Neural progenitor cell (in vitro differentiated cells): Measurements from ENCODE around the gene EPHA3. TPM values are rescaled to one million over a fixed set of nuclear protein-coding genes. Genes with fewer than 3 reads are reported as not detected.

Experiments used
- DNase-seq: peaks from one replicate; pipeline ENCODE4 v3.0.0-alpha.2; 2016; ENCODE audit warnings: low spot score
- H2AFZ ChIP-seq: fragments of 200-600 bp; sonication (generic); replicated peaks from 2 replicates; pipeline ENCODE4 v1.6.1; 2016; ENCODE audit warnings: antibody characterized with exemption
- H3F3A ChIP-seq: fragments of 200-600 bp; sonication (generic); 2 replicates; pipeline ENCODE4 v1.6.1; 2016; ENCODE audit warnings: antibody characterized with exemption, low read depth
- H3K27ac ChIP-seq: fragments of 200-600 bp; sonication (generic); 2 replicates; pipeline ENCODE4 v1.5.1; 2016; ENCODE audit warnings: mild to moderate bottlenecking
- H3K27me3 ChIP-seq: fragments of 200-600 bp; sonication (generic); 2 replicates; pipeline ENCODE4 v1.6.1; 2016; ENCODE audit warnings: mild to moderate bottlenecking, moderate library complexity
- H3K36me3 ChIP-seq: fragments of 200-600 bp; sonication (generic); 2 replicates; pipeline ENCODE4 v1.5.1; 2016
- H3K4me1 ChIP-seq: fragments of 200-600 bp; sonication (generic); 2 replicates; pipeline ENCODE4 v1.6.1; 2016; ENCODE audit warnings: mixed run types
- H3K4me2 ChIP-seq: fragments of 200-600 bp; sonication (generic); 2 replicates; pipeline ENCODE4 v1.6.1; 2016
- H3K4me3 ChIP-seq: fragments of 200-600 bp; sonication (generic); 2 replicates; pipeline ENCODE4 v1.5.1; 2016
- H3K79me2 ChIP-seq: fragments of 200-600 bp; sonication (generic); 2 replicates; pipeline ENCODE4 v1.6.1; 2016; ENCODE audit warnings: low read depth
- H3K9ac ChIP-seq: fragments of 200-600 bp; sonication (generic); 2 replicates; pipeline ENCODE4 v1.6.1; 2016
- H3K9me3 ChIP-seq: fragments of 200-600 bp; sonication (generic); 2 replicates; pipeline ENCODE4 v1.5.1; 2016; ENCODE audit warnings: low read depth
- H4K20me1 ChIP-seq: fragments of 200-600 bp; sonication (generic); 2 replicates; pipeline ENCODE4 v1.6.1; 2016; ENCODE audit warnings: low read depth
- H3K27ac Mint-ChIP-seq: 3 replicates; pipeline ENCODE4 v1.8.0; 2021; ENCODE audit warnings: mixed read lengths
- H3K27me3 Mint-ChIP-seq: 2 replicates; pipeline ENCODE4 v1.8.0; 2022; ENCODE audit warnings: low read depth, mild to moderate bottlenecking, inconsistent platforms, moderate library complexity, mixed read lengths; ENCODE audit not compliant: insufficient read depth
- H3K36me3 Mint-ChIP-seq: 3 replicates; pipeline ENCODE4 v1.8.0; 2021; ENCODE audit warnings: mixed read lengths
- H3K4me1 Mint-ChIP-seq: 3 replicates; pipeline ENCODE4 v1.8.0; 2021; ENCODE audit warnings: mixed read lengths
- H3K4me3 Mint-ChIP-seq: 3 replicates; pipeline ENCODE4 v1.8.0; 2021; ENCODE audit warnings: mild to moderate bottlenecking, moderate library complexity, mixed read lengths
- H3K9me3 Mint-ChIP-seq: 3 replicates; pipeline ENCODE4 v1.8.0; 2020; ENCODE audit warnings: mixed read lengths
- CTCF ChIP-seq: fragments of 200-600 bp; sonication (generic); IDR thresholded peaks from 2 replicates; pipeline ENCODE4 v1.5.1; 2017; ENCODE audit warnings: antibody characterized with exemption, mild to moderate bottlenecking
- EZH2 ChIP-seq: fragments of 200-600 bp; sonication (generic); IDR thresholded peaks from 2 replicates; pipeline ENCODE4 v1.6.1; 2017; ENCODE audit warnings: antibody characterized with exemption, mild to moderate bottlenecking, moderate library complexity
- EZH2phosphoT487 ChIP-seq: fragments of 200-600 bp; sonication (generic); IDR thresholded peaks from 2 replicates; pipeline ENCODE4 v1.6.1; 2017; ENCODE audit warnings: antibody characterized with exemption
- total RNA-seq: library from RNA; depleted of rRNA; stranded (reverse); fragments of >200 nt; gene quantifications from 2 replicates; pipeline ENCODE4 v1.2.3, GENCODE V29; 2015; ENCODE audit warnings: low replicate concordance

The EPHA3 gene
- total RNA-seq, 1 donor from 2014 or later, result 0.36 TPM

GRCh38 chr3:89227218-89227617 is 119.8 kb downstream of the EPHA3 start:
- Mint-ChIP-seq H3K4me1 (peaks cover 13% of the 10 kb centered on the region), H3K27ac (no peak overlapping the region), H3K27me3 (peaks cover 2% of the 10 kb centered on the region), H3K36me3 (no peaks in the 10 kb centered on the region), H3K9me3 (no peaks in the 10 kb centered on the region), H3K4me3 (no peak overlapping the region)
- H3K4me2 ChIP-seq, result no peak overlapping the region
- H3K9ac ChIP-seq, result no peak overlapping the region
- H3K27me3 ChIP-seq, result no peaks in the 10 kb centered on the region
- no peaks in the 10 kb centered on the region for H3K36me3 ChIP-seq
- no peaks in the 10 kb centered on the region for H3K79me2 ChIP-seq
- H3K9me3 ChIP-seq, result no peaks in the 10 kb centered on the region
- no peaks in the 10 kb centered on the region for H3K4me1 ChIP-seq
- TF ChIP-seq EZH2, result no peak
- no peak for TF ChIP-seq EZH2phosphoT487
- no peak for TF ChIP-seq CTCF
- no peak overlapping the region for H3K4me3 ChIP-seq
- no peak overlapping the region for H3K27ac ChIP-seq
- H2AFZ ChIP-seq, result no peak overlapping the region
- no peaks in the 10 kb centered on the region for H4K20me1 ChIP-seq
- DNase-seq, result no peak
- no peaks in the 10 kb centered on the region for H3F3A ChIP-seq

GRCh38 chr3:89227634-89228033 is 120.2 kb downstream of the EPHA3 start:
- Mint-ChIP-seq H3K36me3 (no peaks in the 10 kb centered on the region), H3K4me1 (peaks cover 15% of the 10 kb centered on the region), H3K27ac (no peak overlapping the region), H3K4me3 (no peak overlapping the region), H3K27me3 (peaks cover 2% of the 10 kb centered on the region), H3K9me3 (no peaks in the 10 kb centered on the region)
- no peak for TF ChIP-seq EZH2phosphoT487
- TF ChIP-seq EZH2, result no peak
- TF ChIP-seq CTCF, result no peak
- no peaks in the 10 kb centered on the region for H3K9me3 ChIP-seq
- no peaks in the 10 kb centered on the region for H4K20me1 ChIP-seq
- H3K27me3 ChIP-seq, result no peaks in the 10 kb centered on the region
- no peak overlapping the region for H3K27ac ChIP-seq
- no peak overlapping the region for H3K4me3 ChIP-seq
- no peaks in the 10 kb centered on the region for H3K36me3 ChIP-seq
- no peaks in the 10 kb centered on the region for H3F3A ChIP-seq
- no peak overlapping the region for H2AFZ ChIP-seq
- no peaks in the 10 kb centered on the region for H3K4me1 ChIP-seq
- H3K4me2 ChIP-seq, result no peak overlapping the region
- no peaks in the 10 kb centered on the region for H3K79me2 ChIP-seq
- no peak for DNase-seq
- no peak overlapping the region for H3K9ac ChIP-seq

- Histone ChIP-seq H4K20me1 (no peaks in the 10 kb centered on the region), H3K79me2 (no peaks in the 10 kb centered on the region), H3K36me3 (no peaks in the 10 kb centered on the region), H3K4me2 (no peak overlapping the region), H2AFZ (no peak overlapping the region), H3K27me3 (no peaks in the 10 kb centered on the region), H3K27ac (no peak overlapping the region), H3F3A (no peaks in the 10 kb centered on the region), H3K4me1 (no peaks in the 10 kb centered on the region), H3K9me3 (no peaks in the 10 kb centered on the region), H3K9ac (no peak overlapping the region), H3K4me3 (no peak overlapping the region)
- H3K4me3 Mint-ChIP-seq, result no peak overlapping the region
- no peak for DNase-seq
- H3K4me1 Mint-ChIP-seq, result peaks cover 21% of the 10 kb centered on the region
- no peak overlapping the region for H3K27ac Mint-ChIP-seq
- H3K9me3 Mint-ChIP-seq, result no peaks in the 10 kb centered on the region
- peaks cover 4% of the 10 kb centered on the region for H3K27me3 Mint-ChIP-seq
- no peak for TF ChIP-seq CTCF
- TF ChIP-seq EZH2phosphoT487, result no peak
- no peak for TF ChIP-seq EZH2
- no peaks in the 10 kb centered on the region for H3K36me3 Mint-ChIP-seq
These were observed 124.7 kb downstream of the EPHA3 start for GRCh38 chr3:89232155-89232554.

GRCh38 chr3:89234620-89235019 is 127.2 kb downstream of the EPHA3 start:
- Histone ChIP-seq H2AFZ (no peak overlapping the region), H3K4me1 (no peaks in the 10 kb centered on the region), H3K79me2 (no peaks in the 10 kb centered on the region), H3K4me2 (no peak overlapping the region), H3K9ac (no peak overlapping the region), H3K36me3 (no peaks in the 10 kb centered on the region), H3K9me3 (no peaks in the 10 kb centered on the region), H3K27ac (no peak overlapping the region), H3F3A (no peaks in the 10 kb centered on the region), H4K20me1 (no peaks in the 10 kb centered on the region), H3K27me3 (no peaks in the 10 kb centered on the region), H3K4me3 (no peak overlapping the region)
- H3K4me1 Mint-ChIP-seq, result peaks cover 28% of the 10 kb centered on the region
- H3K27ac Mint-ChIP-seq, result no peak overlapping the region
- no peaks in the 10 kb centered on the region for H3K9me3 Mint-ChIP-seq
- TF ChIP-seq CTCF (no peak), EZH2 (no peak), EZH2phosphoT487 (no peak)
- DNase-seq, result no peak
- H3K36me3 Mint-ChIP-seq, result no peaks in the 10 kb centered on the region
- peaks cover 4% of the 10 kb centered on the region for H3K27me3 Mint-ChIP-seq
- no peak overlapping the region for H3K4me3 Mint-ChIP-seq
